ENCODE data around the gene TUBB6. TPM values are rescaled to one million over a fixed set of nuclear protein-coding genes. Genes with fewer than 3 reads are reported as not detected.

The TUBB6 gene
- total RNA-seq, 1 experiment from 2014 or later: 125 TPM

DNA sequence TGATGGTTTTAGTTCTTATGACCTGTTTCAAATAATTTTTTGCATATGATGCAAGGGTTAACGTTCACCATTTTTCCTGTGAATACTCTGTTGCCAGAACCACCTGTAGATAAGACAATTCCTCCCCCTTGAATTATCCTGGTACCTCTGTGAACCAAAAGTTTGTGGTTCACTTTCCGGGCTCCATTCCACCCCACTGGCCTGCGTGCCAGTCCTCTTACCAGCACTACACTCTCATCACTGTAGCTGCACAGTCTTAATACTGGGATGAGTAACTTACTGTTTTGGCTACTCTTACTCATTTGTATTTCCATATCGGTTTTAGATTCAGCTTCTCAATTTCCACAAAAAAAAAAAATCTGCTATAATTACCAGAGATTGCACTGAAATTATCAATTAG is 34.6 kb downstream of the TUBB6 start:
- ChIA-PET POLR2A (no interaction called here), CTCF (no interaction called here)
- H3K27me3 ChIP-seq (ENCODE audit: control insufficient read depth, insufficient read depth, low read length): no peaks in the 10 kb centered on the region
- no peak overlapping the region for H3K27ac ChIP-seq (ENCODE audit: low read length)
- H3K36me3 ChIP-seq (ENCODE audit: control insufficient read depth, insufficient read depth, low read length): peaks cover 10% of the 10 kb centered on the region
- no peak for ATAC-seq
- BruUV-seq (replicated peaks): no TSS peak
- H3K4me1 ChIP-seq (ENCODE audit: control insufficient read depth, insufficient read depth, low read length): no peaks in the 10 kb centered on the region
- in situ Hi-C loops (cut with HindIII; ENCODE audit: low pct_unique_long_range_greater_than_20kb, low sequenced_read_pairs) (no loop called here), intact Hi-C loops (cut with micrococcal nuclease; ENCODE audit: unreplicated experiment) (no loop called here)
- H3K9me3 ChIP-seq (ENCODE audit: control insufficient read depth, insufficient read depth, low read depth, low read length): no peaks in the 10 kb centered on the region
- TF ChIP-seq, protein P1, sequence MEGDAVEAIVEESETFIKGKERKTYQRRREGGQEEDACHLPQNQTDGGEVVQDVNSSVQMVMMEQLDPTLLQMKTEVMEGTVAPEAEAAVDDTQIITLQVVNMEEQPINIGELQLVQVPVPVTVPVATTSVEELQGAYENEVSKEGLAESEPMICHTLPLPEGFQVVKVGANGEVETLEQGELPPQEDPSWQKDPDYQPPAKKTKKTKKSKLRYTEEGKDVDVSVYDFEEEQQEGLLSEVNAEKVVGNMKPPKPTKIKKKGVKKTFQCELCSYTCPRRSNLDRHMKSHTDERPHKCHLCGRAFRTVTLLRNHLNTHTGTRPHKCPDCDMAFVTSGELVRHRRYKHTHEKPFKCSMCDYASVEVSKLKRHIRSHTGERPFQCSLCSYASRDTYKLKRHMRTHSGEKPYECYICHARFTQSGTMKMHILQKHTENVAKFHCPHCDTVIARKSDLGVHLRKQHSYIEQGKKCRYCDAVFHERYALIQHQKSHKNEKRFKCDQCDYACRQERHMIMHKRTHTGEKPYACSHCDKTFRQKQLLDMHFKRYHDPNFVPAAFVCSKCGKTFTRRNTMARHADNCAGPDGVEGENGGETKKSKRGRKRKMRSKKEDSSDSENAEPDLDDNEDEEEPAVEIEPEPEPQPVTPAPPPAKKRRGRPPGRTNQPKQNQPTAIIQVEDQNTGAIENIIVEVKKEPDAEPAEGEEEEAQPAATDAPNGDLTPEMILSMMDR (IDR thresholded peaks at IDR 0.05): no peak
- TF ChIP-seq, protein P2, sequence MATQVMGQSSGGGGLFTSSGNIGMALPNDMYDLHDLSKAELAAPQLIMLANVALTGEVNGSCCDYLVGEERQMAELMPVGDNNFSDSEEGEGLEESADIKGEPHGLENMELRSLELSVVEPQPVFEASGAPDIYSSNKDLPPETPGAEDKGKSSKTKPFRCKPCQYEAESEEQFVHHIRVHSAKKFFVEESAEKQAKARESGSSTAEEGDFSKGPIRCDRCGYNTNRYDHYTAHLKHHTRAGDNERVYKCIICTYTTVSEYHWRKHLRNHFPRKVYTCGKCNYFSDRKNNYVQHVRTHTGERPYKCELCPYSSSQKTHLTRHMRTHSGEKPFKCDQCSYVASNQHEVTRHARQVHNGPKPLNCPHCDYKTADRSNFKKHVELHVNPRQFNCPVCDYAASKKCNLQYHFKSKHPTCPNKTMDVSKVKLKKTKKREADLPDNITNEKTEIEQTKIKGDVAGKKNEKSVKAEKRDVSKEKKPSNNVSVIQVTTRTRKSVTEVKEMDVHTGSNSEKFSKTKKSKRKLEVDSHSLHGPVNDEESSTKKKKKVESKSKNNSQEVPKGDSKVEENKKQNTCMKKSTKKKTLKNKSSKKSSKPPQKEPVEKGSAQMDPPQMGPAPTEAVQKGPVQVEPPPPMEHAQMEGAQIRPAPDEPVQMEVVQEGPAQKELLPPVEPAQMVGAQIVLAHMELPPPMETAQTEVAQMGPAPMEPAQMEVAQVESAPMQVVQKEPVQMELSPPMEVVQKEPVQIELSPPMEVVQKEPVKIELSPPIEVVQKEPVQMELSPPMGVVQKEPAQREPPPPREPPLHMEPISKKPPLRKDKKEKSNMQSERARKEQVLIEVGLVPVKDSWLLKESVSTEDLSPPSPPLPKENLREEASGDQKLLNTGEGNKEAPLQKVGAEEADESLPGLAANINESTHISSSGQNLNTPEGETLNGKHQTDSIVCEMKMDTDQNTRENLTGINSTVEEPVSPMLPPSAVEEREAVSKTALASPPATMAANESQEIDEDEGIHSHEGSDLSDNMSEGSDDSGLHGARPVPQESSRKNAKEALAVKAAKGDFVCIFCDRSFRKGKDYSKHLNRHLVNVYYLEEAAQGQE (IDR thresholded peaks at IDR 0.05; ENCODE audit: insufficient read depth in 1 of 2, low read depth in 2 of 2, low read length in 1 of 2): no peak
- DNase-seq (ENCODE audit: low read depth, low spot score): no peak
- no peak overlapping the region for H3K4me3 ChIP-seq (ENCODE audit: low read depth in 2 of 2, low read length in 2 of 2)

DNA sequence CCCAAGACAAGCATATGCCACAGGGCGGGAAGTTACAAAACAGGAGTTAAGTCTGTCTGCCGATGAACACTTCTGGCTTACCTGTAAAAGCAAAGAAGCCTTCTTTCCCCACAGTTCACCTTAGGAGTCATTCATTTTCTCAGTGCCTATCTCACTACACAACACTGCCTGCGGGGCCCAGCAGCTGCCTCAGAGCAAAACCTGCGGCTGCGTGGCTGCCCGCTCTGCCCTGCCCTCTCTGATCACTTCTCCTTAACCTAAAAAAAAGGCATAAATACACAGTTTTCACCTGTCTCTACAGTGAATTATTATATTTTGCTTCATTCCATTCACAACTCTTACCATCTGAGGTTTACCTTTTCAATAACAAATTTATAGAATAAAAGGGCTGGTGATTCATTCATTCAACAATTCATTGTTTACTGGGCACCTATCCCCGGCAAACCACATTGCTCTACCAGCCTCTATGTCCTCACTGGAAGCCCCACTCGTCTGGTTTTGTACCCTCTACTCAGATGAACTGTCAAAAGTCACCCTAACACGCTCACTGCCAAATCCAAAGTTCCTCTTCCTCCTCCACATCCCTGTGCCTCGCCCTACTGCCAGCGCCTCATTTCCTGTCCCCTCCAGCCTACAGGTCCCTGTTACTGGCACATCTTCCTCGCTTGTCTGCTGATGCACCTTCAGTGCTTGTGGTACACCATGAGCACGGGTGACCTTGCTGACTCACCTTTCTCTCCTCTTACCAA is 37.6 kb downstream of the TUBB6 start:
- ChIA-PET CTCF (no interaction called here), POLR2A (no interaction called here)
- H3K36me3 ChIP-seq (ENCODE audit: control insufficient read depth, insufficient read depth, low read length): peaks cover 22% of the 10 kb centered on the region
- no TSS peak for BruUV-seq (replicated peaks)
- ATAC-seq (no peak), DNase-seq (ENCODE audit: low read depth, low spot score) (no peak)
- H3K27ac ChIP-seq (ENCODE audit: low read length): no peak overlapping the region
- intact Hi-C loops (cut with micrococcal nuclease; ENCODE audit: unreplicated experiment): no loop called here
- H3K4me1 ChIP-seq (ENCODE audit: control insufficient read depth, insufficient read depth, low read length): no peaks in the 10 kb centered on the region
- no peak for TF ChIP-seq TCF7L2 (IDR thresholded peaks at IDR 0.05; ENCODE audit: low read depth, low read length)
- TF ChIP-seq, protein P2 (IDR thresholded peaks at IDR 0.05; ENCODE audit: insufficient read depth in 1 of 2, low read depth in 2 of 2, low read length in 1 of 2): no peak
- no peak for TF ChIP-seq SIN3A (IDR thresholded peaks at IDR 0.05; ENCODE audit: borderline replicate concordance, insufficient read depth, low read depth, low read length)
- no peak for TF ChIP-seq POLR2AphosphoS5 (IDR thresholded peaks at IDR 0.05; ENCODE audit: low read depth, low read length)
- TF ChIP-seq, protein P1 (IDR thresholded peaks at IDR 0.05): no peak
- in situ Hi-C loops (cut with HindIII; ENCODE audit: low pct_unique_long_range_greater_than_20kb, low sequenced_read_pairs): no loop called here
- no peaks in the 10 kb centered on the region for H3K9me3 ChIP-seq (ENCODE audit: control insufficient read depth, insufficient read depth, low read depth, low read length)
- H3K27me3 ChIP-seq (ENCODE audit: control insufficient read depth, insufficient read depth, low read length): no peaks in the 10 kb centered on the region
- no peak overlapping the region for H3K4me3 ChIP-seq (ENCODE audit: low read depth in 2 of 2, low read length in 2 of 2)

Data from Panc1 (cell line).